GM23338 (cell line): ENCODE results near the gene TREM1. TPM values are rescaled to one million over a fixed set of nuclear protein-coding genes. Genes with fewer than 3 reads are reported as not detected.

Experiments used
- ATAC-seq: fragments of 200-7000 bp; cut with Tn5 transposase; 3 replicates; pipeline ENCODE4 v1.9.1; 2020
- DNase-seq: peaks from one replicate; pipeline ENCODE4 v3.0.0-alpha.2; 2015; ENCODE audit warnings: low spot score
- H2AFZ ChIP-seq: fragments of 200-600 bp; sonication (generic); 2 replicates; pipeline ENCODE4 v1.8.0; 2016; ENCODE audit warnings: antibody characterized with exemption, mild to moderate bottlenecking, moderate library complexity
- H3F3A ChIP-seq: fragments of 200-600 bp; sonication (generic); replicated peaks from 2 replicates; pipeline ENCODE4 v1.8.0; 2017; ENCODE audit warnings: antibody characterized with exemption, mixed run types, low read depth
- H3K27ac ChIP-seq: fragments of 200-600 bp; sonication (generic); 2 replicates; pipeline ENCODE4 v1.6.1; 2016; ENCODE audit warnings: low read depth
- H3K27me3 ChIP-seq: fragments of 200-600 bp; sonication (generic); 2 replicates; pipeline ENCODE4 v1.8.0; 2016; ENCODE audit warnings: mild to moderate bottlenecking, mixed run types, moderate library complexity; ENCODE audit not compliant: insufficient read depth
- H3K36me3 ChIP-seq: fragments of 200-600 bp; sonication (generic); 2 replicates; pipeline ENCODE4 v1.8.0; 2016; ENCODE audit warnings: mild to moderate bottlenecking; ENCODE audit not compliant: insufficient read depth
- H3K4me1 ChIP-seq: fragments of 200-600 bp; sonication (generic); 2 replicates; pipeline ENCODE4 v1.8.0; 2016; ENCODE audit warnings: mild to moderate bottlenecking, moderate library complexity; ENCODE audit not compliant: insufficient read depth
- H3K4me2 ChIP-seq: fragments of 200-600 bp; sonication (generic); 2 replicates; pipeline ENCODE4 v1.7.1; 2017; ENCODE audit warnings: mixed run types
- H3K4me3 ChIP-seq: fragments of 200-600 bp; sonication (generic); 2 replicates; pipeline ENCODE4 v1.6.1; 2016; ENCODE audit warnings: mixed run types
- H3K79me2 ChIP-seq: fragments of 200-600 bp; sonication (generic); replicated peaks from 2 replicates; pipeline ENCODE4 v1.8.0; 2017; ENCODE audit warnings: mild to moderate bottlenecking; ENCODE audit not compliant: insufficient read depth
- H3K9me2 ChIP-seq: fragments of 200-600 bp; sonication (generic); 2 replicates; pipeline ENCODE4 v1.8.0; 2017; ENCODE audit not compliant: insufficient read depth
- H4K20me1 ChIP-seq: fragments of 200-600 bp; sonication (generic); replicated peaks from 2 replicates; pipeline ENCODE4 v1.8.0; 2017; ENCODE audit warnings: mild to moderate bottlenecking; ENCODE audit not compliant: insufficient read depth
- H3K27ac Mint-ChIP-seq: 2 replicates; pipeline ENCODE4 v1.8.0; 2020; ENCODE audit warnings: inconsistent platforms, mild to moderate bottlenecking, moderate library complexity, mixed read lengths
- H3K27me3 Mint-ChIP-seq: 3 replicates; pipeline ENCODE4 v1.8.0; 2022; ENCODE audit warnings: low read depth, mild to moderate bottlenecking, moderate library complexity, mixed read lengths, inconsistent platforms; ENCODE audit not compliant: insufficient read depth, poor library complexity
- H3K36me3 Mint-ChIP-seq: 3 replicates; pipeline ENCODE4 v1.8.0; 2021; ENCODE audit warnings: low read depth, mild to moderate bottlenecking, inconsistent platforms, moderate library complexity, mixed read lengths
- H3K4me1 Mint-ChIP-seq: 3 replicates; pipeline ENCODE4 v1.8.0; 2020; ENCODE audit warnings: mild to moderate bottlenecking, inconsistent platforms, mixed read lengths
- H3K4me3 Mint-ChIP-seq: 3 replicates; pipeline ENCODE4 v1.8.0; 2021; ENCODE audit warnings: moderate library complexity, mild to moderate bottlenecking, inconsistent platforms, mixed read lengths
- H3K9me3 Mint-ChIP-seq: 3 replicates; pipeline ENCODE4 v1.8.0; 2020; ENCODE audit warnings: moderate library complexity, mild to moderate bottlenecking, inconsistent platforms, mixed read lengths
- CREB1 ChIP-seq: fragments of 250-450 bp; sonication (Bioruptor Pico); IDR thresholded peaks from 2 replicates; pipeline ENCODE4 v1.5.0; 2020; ENCODE audit warnings: low read depth, mild to moderate bottlenecking, moderate library complexity
- EZH2 ChIP-seq: fragments of 200-600 bp; sonication (generic); IDR thresholded peaks from one replicate; pipeline ENCODE4 v1.8.0; 2017; ENCODE audit warnings: antibody characterized with exemption, mild to moderate bottlenecking, low read depth; ENCODE audit not compliant: unreplicated experiment
- EZH2phosphoT487 ChIP-seq: fragments of 200-600 bp; sonication (generic); IDR thresholded peaks from one replicate; pipeline ENCODE4 v1.8.1; 2018; ENCODE audit warnings: antibody characterized with exemption; ENCODE audit not compliant: unreplicated experiment
- JUNB ChIP-seq: IDR thresholded peaks from one replicate; pipeline ENCODE4 v1.6.1; 2016; ENCODE audit warnings: antibody characterized with exemption; ENCODE audit not compliant: unreplicated experiment
- NANOG ChIP-seq: IDR thresholded peaks from 2 replicates; pipeline ENCODE4 v1.6.1; 2016; ENCODE audit warnings: antibody characterized with exemption, borderline replicate concordance
- POLR2AphosphoS5 ChIP-seq: IDR thresholded peaks from 2 replicates; pipeline ENCODE4 v1.6.1; 2016; ENCODE audit warnings: antibody characterized with exemption, low read depth
- STAT1 ChIP-seq: IDR thresholded peaks from one replicate; pipeline ENCODE4 v1.6.1; 2016; ENCODE audit warnings: antibody characterized with exemption; ENCODE audit not compliant: unreplicated experiment
- ZNF114 ChIP-seq: fragments of 250-450 bp; sonication (Bioruptor Pico); IDR thresholded peaks from 2 replicates; pipeline ENCODE4 v1.5.0; 2020; ENCODE audit warnings: mild to moderate bottlenecking, moderate library complexity
- ZNF331 ChIP-seq: fragments of 250-450 bp; sonication (Bioruptor Pico); IDR thresholded peaks from 2 replicates; pipeline ENCODE4 v1.5.0; 2020; ENCODE audit warnings: low read depth, mild to moderate bottlenecking, moderate library complexity
- polyA plus RNA-seq: library from polyadenylated mRNA; unstranded; fragments of >200 nt; fragmentation: Nextera tagmentation; extraction: Ambion mirVana; gene quantifications from 2 replicates; pipeline ENCODE4 v1.2.1, GENCODE V29; 2016
- total RNA-seq: library from RNA; depleted of rRNA; stranded (reverse); fragments of >200 nt; shearing (Covaris generic); gene quantifications from 2 replicates; pipeline ENCODE4 v1.2.3, GENCODE V29; 2014
- TF ChIP-seq, protein P1 (sequence below): fragments of 250-450 bp; sonication (Bioruptor Pico); IDR thresholded peaks from 2 replicates; pipeline ENCODE4 v1.5.0; 2020; ENCODE audit warnings: mild to moderate bottlenecking, moderate library complexity
- TF ChIP-seq, protein P2 (sequence below): IDR thresholded peaks from one replicate; pipeline ENCODE4 v1.6.1; 2018; ENCODE audit warnings: antibody characterized with exemption; ENCODE audit not compliant: unreplicated experiment
- TF ChIP-seq, protein P3 (sequence below): IDR thresholded peaks from 2 replicates; pipeline ENCODE4 v1.6.1; 2016; ENCODE audit warnings: antibody characterized with exemption
- TF ChIP-seq, protein P4 (sequence below), 2 experiments: fragments of 200-600 bp in 1 of 2; sonication (generic) in 1 of 2; conservative IDR thresholded peaks; 2 replicates each; pipeline versions ENCODE4 v1.5.1 to v1.6.1; 2016 to 2017; ENCODE audit warnings: antibody characterized with exemption in 2 of 2, low read depth in 2 of 2, mild to moderate bottlenecking in 2 of 2, moderate library complexity in 1 of 2

Gene TREM1
- total and polyA plus RNA-seq, 2 experiments from 2014 or later, result not detected

DNA sequence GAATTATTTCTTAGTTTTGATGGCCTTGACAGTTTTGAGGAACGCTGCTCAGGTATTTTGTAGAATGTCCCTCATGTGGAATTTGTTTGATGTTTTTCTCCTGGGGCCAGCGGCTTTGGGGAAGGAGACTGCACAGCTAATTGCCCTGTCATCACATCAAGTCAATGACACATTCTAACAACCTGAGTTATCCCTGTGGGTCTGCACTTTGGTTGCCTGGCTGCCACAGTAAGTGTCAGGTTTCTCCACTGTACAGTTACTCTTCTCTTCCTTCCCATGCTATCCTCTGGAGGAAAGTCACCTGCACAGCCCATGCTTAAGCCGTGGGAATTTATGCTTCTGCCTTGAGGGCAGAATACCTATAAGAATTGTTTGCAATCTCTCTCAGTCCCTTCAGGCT, 59.7 kb downstream of the TREM1 start:
- Mint-ChIP-seq H3K27me3 (peaks cover 9% of the 10 kb centered on the region), H3K4me1 (peaks cover 8% of the 10 kb centered on the region), H3K27ac (no peak overlapping the region), H3K36me3 (no peaks in the 10 kb centered on the region; the same call in 2 of the 3 replicates), H3K9me3 (no peaks in the 10 kb centered on the region), H3K4me3 (no peak overlapping the region)
- Histone ChIP-seq H3K27ac (no peak overlapping the region), H3K36me3 (no peaks in the 10 kb centered on the region), H3K4me1 (no peaks in the 10 kb centered on the region), H3F3A (no peaks in the 10 kb centered on the region), H3K27me3 (no peaks in the 10 kb centered on the region), H3K9me2 (0 out of 2 replicates have a peak, but pooled peaks cover 3% of the 10 kb centered on the region), H4K20me1 (no peaks in the 10 kb centered on the region), H3K79me2 (no peaks in the 10 kb centered on the region), H2AFZ (no peak overlapping the region), H3K4me2 (no peak overlapping the region), H3K4me3 (no peak overlapping the region)
- TF ChIP-seq, protein P1, sequence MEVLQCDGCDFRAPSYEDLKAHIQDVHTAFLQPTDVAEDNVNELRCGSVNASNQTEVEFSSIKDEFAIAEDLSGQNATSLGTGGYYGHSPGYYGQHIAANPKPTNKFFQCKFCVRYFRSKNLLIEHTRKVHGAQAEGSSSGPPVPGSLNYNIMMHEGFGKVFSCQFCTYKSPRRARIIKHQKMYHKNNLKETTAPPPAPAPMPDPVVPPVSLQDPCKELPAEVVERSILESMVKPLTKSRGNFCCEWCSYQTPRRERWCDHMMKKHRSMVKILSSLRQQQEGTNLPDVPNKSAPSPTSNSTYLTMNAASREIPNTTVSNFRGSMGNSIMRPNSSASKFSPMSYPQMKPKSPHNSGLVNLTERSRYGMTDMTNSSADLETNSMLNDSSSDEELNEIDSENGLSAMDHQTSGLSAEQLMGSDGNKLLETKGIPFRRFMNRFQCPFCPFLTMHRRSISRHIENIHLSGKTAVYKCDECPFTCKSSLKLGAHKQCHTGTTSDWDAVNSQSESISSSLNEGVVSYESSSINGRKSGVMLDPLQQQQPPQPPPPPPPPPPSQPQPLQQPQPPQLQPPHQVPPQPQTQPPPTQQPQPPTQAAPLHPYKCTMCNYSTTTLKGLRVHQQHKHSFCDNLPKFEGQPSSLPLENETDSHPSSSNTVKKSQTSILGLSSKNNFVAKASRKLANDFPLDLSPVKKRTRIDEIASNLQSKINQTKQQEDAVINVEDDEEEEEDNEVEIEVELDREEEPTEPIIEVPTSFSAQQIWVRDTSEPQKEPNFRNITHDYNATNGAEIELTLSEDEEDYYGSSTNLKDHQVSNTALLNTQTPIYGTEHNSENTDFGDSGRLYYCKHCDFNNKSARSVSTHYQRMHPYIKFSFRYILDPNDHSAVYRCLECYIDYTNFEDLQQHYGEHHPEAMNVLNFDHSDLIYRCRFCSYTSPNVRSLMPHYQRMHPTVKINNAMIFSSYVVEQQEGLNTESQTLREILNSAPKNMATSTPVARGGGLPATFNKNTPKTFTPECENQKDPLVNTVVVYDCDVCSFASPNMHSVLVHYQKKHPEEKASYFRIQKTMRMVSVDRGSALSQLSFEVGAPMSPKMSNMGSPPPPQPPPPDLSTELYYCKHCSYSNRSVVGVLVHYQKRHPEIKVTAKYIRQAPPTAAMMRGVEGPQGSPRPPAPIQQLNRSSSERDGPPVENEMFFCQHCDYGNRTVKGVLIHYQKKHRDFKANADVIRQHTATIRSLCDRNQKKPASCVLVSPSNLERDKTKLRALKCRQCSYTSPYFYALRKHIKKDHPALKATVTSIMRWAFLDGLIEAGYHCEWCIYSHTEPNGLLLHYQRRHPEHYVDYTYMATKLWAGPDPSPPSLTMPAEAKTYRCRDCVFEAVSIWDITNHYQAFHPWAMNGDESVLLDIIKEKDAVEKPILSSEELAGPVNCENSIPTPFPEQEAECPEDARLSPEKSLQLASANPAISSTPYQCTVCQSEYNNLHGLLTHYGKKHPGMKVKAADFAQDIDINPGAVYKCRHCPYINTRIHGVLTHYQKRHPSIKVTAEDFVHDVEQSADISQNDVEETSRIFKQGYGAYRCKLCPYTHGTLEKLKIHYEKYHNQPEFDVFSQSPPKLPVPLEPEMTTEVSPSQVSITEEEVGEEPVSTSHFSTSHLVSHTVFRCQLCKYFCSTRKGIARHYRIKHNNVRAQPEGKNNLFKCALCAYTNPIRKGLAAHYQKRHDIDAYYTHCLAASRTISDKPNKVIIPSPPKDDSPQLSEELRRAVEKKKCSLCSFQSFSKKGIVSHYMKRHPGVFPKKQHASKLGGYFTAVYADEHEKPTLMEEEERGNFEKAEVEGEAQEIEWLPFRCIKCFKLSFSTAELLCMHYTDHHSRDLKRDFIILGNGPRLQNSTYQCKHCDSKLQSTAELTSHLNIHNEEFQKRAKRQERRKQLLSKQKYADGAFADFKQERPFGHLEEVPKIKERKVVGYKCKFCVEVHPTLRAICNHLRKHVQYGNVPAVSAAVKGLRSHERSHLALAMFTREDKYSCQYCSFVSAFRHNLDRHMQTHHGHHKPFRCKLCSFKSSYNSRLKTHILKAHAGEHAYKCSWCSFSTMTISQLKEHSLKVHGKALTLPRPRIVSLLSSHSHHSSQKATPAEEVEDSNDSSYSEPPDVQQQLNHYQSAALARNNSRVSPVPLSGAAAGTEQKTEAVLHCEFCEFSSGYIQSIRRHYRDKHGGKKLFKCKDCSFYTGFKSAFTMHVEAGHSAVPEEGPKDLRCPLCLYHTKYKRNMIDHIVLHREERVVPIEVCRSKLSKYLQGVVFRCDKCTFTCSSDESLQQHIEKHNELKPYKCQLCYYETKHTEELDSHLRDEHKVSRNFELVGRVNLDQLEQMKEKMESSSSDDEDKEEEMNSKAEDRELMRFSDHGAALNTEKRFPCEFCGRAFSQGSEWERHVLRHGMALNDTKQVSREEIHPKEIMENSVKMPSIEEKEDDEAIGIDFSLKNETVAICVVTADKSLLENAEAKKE, result no peak
- TF ChIP-seq, protein P2, sequence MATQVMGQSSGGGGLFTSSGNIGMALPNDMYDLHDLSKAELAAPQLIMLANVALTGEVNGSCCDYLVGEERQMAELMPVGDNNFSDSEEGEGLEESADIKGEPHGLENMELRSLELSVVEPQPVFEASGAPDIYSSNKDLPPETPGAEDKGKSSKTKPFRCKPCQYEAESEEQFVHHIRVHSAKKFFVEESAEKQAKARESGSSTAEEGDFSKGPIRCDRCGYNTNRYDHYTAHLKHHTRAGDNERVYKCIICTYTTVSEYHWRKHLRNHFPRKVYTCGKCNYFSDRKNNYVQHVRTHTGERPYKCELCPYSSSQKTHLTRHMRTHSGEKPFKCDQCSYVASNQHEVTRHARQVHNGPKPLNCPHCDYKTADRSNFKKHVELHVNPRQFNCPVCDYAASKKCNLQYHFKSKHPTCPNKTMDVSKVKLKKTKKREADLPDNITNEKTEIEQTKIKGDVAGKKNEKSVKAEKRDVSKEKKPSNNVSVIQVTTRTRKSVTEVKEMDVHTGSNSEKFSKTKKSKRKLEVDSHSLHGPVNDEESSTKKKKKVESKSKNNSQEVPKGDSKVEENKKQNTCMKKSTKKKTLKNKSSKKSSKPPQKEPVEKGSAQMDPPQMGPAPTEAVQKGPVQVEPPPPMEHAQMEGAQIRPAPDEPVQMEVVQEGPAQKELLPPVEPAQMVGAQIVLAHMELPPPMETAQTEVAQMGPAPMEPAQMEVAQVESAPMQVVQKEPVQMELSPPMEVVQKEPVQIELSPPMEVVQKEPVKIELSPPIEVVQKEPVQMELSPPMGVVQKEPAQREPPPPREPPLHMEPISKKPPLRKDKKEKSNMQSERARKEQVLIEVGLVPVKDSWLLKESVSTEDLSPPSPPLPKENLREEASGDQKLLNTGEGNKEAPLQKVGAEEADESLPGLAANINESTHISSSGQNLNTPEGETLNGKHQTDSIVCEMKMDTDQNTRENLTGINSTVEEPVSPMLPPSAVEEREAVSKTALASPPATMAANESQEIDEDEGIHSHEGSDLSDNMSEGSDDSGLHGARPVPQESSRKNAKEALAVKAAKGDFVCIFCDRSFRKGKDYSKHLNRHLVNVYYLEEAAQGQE, result no peak
- TF ChIP-seq EZH2phosphoT487 (no peak), NANOG (no peak), ZNF114 (no peak), EZH2 (no peak), ZNF331 (CRISPR knock-in tag) (no peak), STAT1 (no peak), CREB1 (CRISPR knock-in tag) (no peak), JUNB (no peak), POLR2AphosphoS5 (no peak)
- TF ChIP-seq, protein P3, sequence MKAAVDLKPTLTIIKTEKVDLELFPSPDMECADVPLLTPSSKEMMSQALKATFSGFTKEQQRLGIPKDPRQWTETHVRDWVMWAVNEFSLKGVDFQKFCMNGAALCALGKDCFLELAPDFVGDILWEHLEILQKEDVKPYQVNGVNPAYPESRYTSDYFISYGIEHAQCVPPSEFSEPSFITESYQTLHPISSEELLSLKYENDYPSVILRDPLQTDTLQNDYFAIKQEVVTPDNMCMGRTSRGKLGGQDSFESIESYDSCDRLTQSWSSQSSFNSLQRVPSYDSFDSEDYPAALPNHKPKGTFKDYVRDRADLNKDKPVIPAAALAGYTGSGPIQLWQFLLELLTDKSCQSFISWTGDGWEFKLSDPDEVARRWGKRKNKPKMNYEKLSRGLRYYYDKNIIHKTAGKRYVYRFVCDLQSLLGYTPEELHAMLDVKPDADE, result no peak
- TF ChIP-seq, protein P4, sequence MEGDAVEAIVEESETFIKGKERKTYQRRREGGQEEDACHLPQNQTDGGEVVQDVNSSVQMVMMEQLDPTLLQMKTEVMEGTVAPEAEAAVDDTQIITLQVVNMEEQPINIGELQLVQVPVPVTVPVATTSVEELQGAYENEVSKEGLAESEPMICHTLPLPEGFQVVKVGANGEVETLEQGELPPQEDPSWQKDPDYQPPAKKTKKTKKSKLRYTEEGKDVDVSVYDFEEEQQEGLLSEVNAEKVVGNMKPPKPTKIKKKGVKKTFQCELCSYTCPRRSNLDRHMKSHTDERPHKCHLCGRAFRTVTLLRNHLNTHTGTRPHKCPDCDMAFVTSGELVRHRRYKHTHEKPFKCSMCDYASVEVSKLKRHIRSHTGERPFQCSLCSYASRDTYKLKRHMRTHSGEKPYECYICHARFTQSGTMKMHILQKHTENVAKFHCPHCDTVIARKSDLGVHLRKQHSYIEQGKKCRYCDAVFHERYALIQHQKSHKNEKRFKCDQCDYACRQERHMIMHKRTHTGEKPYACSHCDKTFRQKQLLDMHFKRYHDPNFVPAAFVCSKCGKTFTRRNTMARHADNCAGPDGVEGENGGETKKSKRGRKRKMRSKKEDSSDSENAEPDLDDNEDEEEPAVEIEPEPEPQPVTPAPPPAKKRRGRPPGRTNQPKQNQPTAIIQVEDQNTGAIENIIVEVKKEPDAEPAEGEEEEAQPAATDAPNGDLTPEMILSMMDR (conservative IDR thresholded peaks at IDR 0.05; ENCODE audit: low read depth in 2 of 2), result no peak
- DNase-seq (no peak), ATAC-seq (no peak)
